GM10266 (cell line): ENCODE results near the gene SRP19.
"Not testable (repeated sequence)": the region's sequence is repeated elsewhere in the genome, so short reads cannot be mapped to it uniquely, and the experiment has no call there.

Experiments
- DNase-seq: peaks from one replicate; pipeline ENCODE4 v3.0.0; 2012; ENCODE audit errors: extremely low spot score
- CTCF ChIP-seq: IDR thresholded peaks from 2 replicates; pipeline ENCODE4 v1.5.1; 2012; ENCODE audit warnings: mild to moderate bottlenecking, low read depth; ENCODE audit not compliant: control insufficient read depth, insufficient read depth; ENCODE audit errors: missing control alignments

Gene SRP19

GRCh38 chr5:112883192-112883591 lies 22.1 kb downstream of the SRP19 start:
- no peak for TF ChIP-seq CTCF
- DNase-seq, result no peak

- DNase-seq, result no peak
- TF ChIP-seq CTCF, result no peak
These were observed 23.9 kb downstream of the SRP19 start for GRCh38 chr5:112885001-112885400.

GRCh38 chr5:112886975-112887374 lies 25.9 kb downstream of the SRP19 start:
- no peak for DNase-seq
- no peak for TF ChIP-seq CTCF

- DNase-seq, result not testable (repeated sequence)
These were observed 31.0 kb downstream of the SRP19 start for GRCh38 chr5:112892066-112892465.

GRCh38 chr5:112892776-112893175 lies 31.7 kb downstream of the SRP19 start:
- DNase-seq, result no peak
- no peak for TF ChIP-seq CTCF

- no peak for TF ChIP-seq CTCF
- no peak for DNase-seq
These were observed 34.6 kb downstream of the SRP19 start for GRCh38 chr5:112895682-112896081.

- DNase-seq, result no peak
- no peak for TF ChIP-seq CTCF
These were observed 41.5 kb downstream of the SRP19 start for GRCh38 chr5:112902561-112902960.

GRCh38 chr5:112904996-112905395 lies 43.9 kb downstream of the SRP19 start:
- DNase-seq, result not testable (repeated sequence)
